NAMALWA (cell line): ENCODE data around the gene WDFY4.
"Not testable (repeated sequence)": the region's sequence is repeated elsewhere in the genome, so short reads cannot be mapped to it uniquely, and the experiment has no call there.

ENCODE experiments used
- DNase-seq: peaks from one replicate; pipeline ENCODE4 v3.0.0-alpha.2; 2015; ENCODE audit warnings: low spot score

Gene WDFY4, protein sequence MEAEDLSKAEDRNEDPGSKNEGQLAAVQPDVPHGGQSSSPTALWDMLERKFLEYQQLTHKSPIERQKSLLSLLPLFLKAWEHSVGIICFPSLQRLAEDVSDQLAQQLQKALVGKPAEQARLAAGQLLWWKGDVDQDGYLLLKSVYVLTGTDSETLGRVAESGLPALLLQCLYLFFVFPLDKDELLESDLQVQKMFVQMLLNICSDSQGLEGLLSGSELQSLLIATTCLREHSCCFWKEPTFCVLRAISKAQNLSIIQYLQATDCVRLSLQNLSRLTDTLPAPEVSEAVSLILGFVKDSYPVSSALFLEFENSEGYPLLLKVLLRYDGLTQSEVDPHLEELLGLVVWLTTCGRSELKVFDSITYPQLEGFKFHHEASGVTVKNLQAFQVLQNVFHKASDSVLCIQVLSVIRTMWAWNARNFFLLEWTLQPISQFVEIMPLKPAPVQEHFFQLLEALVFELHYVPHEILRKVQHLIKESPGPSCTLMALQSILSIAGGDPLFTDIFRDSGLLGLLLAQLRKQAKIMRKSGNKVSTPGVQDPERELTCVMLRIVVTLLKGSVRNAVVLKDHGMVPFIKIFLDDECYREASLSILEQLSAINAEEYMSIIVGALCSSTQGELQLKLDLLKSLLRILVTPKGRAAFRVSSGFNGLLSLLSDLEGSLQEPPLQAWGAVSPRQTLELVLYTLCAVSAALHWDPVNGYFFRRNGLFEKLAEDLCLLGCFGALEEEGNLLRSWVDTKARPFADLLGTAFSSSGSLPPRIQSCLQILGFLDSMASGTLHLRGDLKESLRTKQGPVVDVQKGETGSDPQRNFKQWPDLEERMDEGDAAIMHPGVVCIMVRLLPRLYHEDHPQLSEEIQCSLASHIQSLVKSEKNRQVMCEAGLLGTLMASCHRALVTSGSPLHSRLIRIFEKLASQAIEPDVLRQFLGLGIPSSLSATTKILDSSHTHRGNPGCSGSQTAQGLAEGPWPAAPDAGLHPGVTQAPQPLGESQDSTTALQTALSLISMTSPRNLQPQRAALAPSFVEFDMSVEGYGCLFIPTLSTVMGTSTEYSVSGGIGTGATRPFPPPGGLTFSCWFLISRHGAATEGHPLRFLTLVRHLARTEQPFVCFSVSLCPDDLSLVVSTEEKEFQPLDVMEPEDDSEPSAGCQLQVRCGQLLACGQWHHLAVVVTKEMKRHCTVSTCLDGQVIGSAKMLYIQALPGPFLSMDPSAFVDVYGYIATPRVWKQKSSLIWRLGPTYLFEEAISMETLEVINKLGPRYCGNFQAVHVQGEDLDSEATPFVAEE (N-terminal part only)

DNA sequence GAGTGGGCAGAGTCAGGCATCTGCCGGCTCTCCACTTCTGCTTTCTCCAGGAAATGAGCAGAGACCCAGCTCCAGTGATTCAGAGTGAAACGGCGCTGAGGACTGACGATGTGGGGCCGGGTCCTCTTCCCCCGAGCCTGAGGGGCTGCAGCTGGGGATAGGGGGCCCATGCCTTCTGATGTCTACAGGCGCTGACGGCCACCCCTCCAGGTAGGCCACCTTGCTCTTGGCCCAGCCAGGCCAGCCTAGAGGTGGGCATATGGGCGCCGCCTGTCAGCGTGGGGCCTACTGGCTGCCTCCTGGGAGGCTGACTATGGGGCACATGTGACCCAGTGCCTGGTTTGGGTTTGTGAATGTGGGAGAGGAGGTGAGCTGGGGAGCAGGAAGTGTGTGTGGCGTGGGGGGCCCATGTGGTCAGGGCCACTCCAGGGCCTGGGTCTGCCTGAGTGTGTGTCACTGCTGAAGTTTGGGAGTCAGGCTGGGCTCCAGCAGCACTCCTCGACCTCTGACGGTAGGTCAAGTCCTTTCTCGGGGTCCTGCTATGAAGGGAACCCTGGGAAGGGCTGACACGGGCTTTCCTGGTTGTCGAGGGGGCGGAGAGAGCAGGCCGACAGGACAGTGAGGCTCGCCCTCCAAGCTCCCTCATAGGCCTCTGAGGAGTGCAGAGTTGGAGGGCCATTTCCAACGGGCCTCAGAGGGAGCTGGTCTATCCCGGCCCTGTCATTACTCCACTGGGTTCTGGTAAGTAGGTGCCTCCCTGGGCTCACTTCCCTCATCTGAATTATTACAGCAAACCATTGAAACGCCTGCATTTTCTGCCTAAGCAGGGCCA is at the start of gene WDFY4:
Gene WDFY4, plus strand, starts transcription at position 82 of the 832 bp plus-strand sequence. CDS start 24,860 bp downstream, outside the sequence.
- DNase-seq = peak; percentile 88

DNA sequence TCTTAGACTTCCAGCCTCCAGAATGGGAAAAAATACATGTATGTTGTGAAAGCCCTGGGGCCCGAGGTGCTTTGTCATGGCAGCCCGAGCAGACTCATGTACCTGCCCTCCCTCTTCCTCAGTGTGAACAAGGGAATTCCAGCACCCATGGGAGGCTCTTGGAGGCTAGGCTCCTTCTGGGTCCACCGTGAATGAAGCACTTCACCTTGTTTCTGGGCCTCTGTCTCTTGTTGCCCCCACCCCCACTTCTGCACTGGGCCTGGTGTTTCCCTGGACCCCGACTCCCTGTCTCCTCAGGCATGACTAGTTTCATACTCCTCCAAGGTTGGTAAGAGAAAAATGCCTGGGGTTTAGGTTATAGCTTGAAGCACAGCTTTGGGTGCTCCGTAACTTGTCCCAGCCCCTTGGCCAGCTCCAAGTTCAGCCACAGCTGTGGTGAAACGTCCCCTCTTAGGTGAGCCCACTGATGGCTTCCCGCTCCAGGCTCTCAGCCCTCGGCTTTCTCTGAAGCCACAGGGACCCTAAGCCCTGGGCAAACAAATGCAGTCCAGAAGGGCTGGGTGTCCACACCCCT is 49.6 kb upstream of the WDFY4 start:
- DNase-seq = no peak

DNA sequence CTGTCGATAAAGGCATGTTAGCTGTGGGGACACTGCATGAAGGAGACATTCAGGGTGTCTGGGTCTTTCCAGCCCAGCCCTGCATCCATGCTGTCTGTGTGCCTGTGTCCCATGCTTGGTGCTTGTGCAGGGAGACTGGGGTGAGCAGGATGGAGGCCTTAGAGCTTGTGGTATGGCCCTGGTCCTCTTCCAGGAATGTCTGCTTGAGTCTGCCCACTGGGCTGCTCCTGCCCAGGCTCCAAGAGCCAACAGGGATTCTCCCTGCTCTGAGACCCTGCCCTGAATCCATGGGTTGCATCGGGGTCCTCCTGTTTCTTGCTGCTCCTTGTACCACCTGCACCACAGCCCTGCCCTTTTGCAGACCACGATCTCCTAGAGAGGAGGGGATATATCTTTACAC is 48.4 kb upstream of the WDFY4 start:
- no peak for DNase-seq

DNA sequence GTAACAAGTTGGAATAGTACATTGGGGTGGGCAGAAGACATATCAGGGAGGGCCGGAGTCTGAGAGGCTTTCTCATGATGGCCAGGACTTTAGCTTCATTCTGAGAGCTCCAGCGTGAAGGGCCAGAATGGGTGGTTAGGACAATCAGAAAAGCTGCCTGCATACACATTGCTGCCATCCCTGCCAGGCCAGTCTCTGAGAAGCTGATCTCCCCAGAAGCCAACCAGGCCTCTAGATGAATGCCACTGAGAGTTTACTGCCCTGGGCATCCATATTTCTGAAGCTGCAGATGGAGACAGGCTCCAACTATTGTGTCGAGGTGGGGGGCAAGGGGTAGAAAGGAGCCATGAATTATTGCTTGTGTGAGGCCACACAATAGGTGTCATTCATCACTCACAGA is 47.8 kb upstream of the WDFY4 start:
- no peak for DNase-seq

DNA sequence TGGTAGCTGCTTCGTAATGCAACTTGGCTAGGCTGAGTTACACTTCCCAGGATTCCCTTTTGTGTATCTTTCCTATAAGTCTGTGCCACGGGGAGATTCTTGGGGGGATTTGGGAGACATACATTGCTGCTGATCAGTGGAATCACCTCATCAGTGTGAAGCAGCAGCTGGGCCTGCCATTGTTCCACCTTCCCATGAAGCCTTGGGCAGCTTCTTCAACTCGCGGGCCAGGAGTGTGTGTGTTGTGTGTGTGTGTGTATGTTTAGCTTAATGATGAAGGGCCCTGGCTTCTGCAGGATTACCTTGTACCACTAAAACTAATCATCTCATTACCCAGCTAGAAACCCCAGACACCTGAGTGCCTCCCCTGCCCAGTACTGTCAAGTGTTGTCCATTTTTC is 46.5 kb upstream of the WDFY4 start:
- DNase-seq = no peak

DNA sequence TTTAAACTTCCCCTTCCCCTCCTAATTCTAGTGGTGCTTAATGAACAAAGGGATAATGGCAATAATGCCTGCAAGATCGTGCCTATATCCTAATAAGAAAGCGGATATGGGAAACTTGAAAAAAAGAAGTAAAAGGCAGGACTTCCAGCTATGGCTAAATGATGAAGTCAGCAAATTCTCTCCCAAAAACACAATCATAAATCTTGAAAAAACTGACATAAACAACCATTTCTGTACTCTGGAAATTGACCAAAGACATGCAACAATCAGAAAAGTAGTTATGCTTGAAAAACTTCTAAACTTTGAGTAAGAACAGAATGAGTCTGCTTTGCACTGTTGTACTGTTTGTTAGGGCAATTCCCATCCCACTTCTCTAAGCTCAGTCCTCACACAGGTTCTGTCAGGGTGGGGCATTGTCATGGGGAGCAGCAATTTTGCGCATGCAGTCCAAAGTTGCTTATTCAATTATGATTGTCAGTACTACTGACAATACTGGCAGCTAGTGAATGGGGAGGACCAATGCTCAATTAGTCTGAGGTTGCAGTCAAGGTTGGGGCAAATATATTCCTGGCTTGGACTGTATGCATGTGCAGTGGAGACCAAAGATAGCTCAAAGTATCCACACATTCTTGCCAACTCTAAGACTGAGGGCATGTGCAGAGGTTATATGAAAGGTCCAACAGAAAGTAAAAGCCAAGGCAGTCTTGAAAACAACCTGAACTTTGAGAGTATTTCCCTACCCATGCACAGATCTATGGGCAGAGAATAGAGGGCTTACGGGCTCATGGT is 45.7 kb upstream of the WDFY4 start:
- DNase-seq = no peak

DNA sequence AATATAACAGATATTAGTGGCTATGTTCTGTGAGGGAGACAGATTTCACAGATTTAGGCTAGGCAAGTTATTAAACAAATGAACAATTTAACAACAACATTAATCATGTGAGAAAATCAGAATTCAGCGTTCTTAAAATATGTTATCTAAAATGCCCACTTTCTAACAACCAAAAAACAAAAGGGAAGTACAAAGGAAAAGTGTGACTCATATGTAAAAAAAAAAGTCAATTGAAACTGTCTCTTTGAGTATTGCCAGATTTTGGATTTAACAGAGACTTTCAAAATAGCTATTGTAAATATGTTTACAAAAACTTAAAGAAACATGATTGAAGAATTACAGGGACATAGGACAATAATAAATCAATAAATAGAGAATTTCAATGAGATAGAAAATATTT is 45.0 kb upstream of the WDFY4 start:
- DNase-seq = no peak

DNA sequence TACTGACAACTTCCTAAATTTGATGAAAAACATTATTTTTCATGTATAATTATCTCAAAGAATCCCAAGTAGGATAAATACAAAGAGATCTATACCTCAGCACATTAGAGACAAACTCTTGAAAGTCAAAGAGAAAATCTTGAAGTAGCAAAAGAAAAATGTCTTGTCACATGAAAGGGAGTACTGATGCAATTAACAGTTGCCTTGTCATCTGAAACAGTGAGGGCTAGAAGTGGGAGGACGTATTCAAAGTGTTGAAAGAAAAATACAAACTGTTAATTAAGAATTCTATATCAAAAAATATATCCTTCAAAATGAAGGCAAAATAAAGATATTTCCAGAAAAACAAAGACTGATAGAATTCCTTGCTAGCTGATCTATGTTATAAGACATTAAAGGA is 44.3 kb upstream of the WDFY4 start:
- DNase-seq = no peak

DNA sequence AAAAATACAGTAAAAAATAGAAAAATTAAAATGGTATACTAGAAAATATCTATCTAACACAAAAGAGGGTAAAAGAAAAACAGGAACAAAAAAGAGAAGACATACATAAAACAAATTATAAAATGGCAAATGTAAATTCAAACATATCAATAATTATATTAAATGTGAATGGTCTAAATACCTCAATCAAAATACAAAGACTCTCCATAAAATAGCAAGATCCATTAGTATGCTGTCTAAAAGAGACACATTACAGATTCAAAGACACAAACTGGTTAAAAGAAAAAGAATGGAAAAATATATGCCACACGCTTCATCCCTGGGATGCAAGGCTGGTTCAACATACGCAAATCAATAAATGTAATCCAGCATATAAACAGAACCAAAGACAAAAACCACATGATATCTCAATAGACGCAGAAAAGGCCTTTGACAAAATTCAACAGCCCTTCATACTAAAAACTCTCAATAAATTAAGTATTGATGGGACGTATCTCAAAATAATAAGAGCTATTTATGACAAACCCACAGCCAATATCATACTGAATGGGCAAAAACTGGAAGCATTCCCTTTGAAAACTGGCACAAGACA is 43.5 kb upstream of the WDFY4 start:
- DNase-seq = not testable (repeated sequence)

DNA sequence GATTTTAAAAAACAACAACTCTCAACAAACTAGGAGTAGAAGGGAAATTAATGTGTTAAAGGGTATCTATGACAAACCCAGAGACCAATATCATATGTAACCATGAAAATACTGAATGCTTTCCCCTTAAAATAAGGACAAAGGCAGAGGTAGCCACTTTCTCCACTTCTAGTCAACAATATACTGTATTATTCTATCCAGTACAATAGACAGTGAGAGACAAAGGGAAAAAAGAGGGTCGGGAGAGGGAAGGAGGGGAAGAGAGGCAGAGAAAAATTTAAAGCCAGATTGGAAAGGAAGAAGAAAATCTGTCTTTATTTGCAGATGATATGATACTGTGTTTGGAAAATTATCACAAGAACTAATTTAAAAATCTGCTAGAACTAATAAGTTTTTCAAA is 39.1 kb upstream of the WDFY4 start:
- no peak for DNase-seq

DNA sequence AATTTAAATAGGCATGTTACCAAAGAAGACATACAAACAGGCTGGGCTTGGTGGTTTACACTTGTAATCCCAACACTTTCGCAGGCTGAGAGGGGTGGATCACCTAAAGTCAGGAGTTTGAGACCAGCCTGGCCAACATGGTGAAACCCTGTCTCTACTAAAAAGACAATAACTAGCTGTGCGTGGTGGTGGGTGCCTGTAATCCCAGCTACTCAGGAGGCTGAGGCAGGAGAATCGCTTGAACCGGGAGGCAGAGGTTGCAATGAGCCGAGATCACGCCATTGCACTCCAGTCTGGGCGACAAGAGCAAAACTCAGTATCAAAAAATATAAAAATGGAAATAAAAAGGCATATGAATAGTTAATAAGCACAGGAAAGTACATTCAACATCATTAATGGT is 37.6 kb upstream of the WDFY4 start:
- DNase-seq = not testable (repeated sequence)

DNA sequence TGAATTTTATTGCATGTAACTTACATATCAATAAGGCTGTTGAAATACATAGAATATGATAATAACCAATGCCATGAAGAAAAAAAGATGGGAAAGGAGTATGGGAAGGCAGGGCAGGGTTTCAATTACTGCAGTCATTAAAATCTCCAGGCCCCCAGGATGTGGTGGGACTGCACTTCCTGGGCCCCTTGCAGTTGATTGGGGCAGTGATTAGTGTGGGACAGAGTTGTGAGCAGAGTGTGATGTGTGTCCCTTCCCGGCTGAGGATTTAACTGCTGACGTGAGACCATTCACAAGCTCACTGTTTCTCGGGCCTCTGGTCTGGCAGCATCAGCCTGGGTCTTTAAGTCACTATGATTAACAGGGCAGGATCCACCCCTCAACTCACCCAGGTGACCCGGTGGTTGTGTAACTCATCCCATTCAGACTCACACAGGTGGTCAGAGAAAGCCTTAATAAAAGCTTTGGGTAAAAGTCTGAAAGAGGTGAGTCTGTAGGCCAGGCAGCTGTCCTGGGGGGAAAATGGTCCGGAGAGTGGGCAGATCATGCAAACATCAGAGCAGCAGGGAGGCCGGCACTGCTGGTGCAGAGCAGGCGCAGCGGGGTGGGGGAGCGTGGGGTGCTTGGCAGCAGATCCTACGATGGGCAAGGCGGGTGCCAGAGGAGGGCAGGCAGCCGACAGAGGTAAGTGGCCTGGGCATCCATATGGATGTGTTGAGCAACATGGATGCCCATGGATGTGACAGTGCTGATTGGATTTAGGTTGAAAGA is 36.3 kb upstream of the WDFY4 start:
- no peak for DNase-seq

DNA sequence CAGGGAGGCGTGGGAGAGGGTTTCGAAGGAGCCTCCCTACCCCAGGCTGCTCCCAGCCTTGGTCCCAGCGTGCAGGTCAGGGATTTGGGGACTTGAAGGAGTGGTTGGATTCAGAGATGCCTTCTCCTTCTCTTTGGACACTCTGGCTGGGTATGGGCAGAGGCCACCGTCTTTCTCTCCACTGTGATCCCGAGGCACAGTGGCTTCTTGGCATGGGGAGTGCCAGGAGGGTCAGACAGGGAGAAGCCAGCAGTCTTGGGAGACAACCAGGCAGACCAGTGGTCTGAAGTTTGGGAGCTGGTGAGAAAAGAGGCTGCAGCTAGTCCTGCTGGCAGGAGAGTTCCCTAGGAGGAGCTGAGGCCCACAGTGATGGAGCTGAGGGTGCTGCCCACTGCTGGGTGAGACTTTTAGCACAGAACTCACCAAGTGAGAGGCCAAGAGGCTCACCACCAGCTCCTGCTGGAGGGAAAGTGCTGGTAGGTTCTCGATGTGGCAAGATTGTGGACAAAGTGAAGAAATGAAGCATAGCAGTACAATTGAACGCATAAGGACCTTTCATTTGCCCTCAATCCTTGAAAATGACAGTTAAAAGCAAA is 35.2 kb upstream of the WDFY4 start:
- no peak for DNase-seq

DNA sequence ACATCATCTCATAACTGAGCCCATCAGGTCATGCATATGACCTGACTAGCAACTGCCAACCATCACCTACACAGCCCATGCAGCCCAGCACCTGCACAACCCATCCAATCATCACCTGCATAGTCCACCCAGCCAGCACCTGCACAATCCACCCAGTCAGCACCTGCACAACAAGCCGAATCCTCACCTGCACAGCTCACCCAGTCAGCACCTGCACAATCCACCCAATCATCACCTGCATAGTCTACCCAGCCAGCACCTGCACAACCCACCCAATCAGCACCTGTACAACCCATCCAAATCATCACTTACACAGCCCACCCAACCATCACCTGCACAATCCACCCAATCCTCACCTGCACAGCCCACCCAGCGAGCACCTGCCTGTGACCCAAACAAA is 33.4 kb upstream of the WDFY4 start:
- no peak for DNase-seq

DNA sequence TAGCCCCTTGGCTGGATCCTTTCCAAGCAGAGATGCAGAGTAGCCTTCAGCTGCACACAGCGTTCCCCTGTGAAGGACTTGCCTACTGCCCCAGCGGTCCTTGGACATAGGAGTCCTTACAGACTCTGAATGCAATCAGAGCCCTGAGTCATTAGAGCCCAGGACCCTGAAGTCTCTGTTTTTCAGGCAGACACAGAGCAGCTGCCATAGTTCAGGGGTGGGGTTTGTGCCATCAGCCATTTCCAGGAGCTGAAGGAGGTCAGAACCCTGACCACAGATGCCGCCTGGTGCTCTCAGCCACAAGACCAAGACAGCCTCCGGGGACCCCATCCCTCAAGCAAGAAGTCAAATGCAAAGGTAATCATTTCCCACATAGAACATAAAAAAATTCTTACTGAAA is 32.8 kb upstream of the WDFY4 start:
- no peak for DNase-seq

DNA sequence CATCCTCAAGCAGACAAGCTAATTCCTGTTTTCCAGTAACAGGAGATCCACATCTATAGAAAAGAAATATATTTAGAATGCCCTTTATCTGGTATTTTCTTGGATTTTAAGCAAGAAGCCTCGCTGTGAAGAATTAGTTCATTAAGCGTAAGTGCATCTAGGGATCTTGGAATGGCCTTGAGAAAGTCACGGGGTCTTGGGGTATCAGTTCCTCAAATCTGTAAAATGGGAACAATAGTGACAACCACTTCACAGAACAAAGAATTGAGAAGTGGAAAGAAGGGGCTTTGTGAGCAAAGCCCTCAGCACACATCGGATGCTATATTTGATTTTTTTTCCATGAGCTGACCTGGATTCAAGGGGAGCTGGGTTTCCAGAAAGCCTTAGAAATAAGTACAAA is 32.3 kb upstream of the WDFY4 start:
- no peak for DNase-seq

DNA sequence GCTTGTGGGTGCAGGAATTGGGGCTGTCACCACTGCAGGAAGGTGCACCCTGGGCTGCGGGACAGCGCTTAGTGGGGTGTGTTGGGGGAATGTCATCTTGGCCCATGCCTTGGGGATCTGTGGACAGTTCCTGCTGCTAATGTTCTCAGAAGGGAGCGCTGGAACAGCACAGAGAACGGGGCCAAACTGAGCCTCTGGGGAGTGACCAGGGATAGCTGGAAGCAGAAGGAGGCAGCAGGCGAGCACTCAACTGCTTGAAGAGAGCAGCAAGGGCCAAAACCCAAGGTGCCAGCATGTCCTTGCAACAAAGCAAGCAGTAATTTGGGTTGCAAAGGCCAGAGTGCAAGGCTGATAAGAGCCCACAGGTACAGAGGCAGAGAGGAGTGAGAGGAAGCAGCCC is 31.3 kb upstream of the WDFY4 start:
- DNase-seq = no peak

DNA sequence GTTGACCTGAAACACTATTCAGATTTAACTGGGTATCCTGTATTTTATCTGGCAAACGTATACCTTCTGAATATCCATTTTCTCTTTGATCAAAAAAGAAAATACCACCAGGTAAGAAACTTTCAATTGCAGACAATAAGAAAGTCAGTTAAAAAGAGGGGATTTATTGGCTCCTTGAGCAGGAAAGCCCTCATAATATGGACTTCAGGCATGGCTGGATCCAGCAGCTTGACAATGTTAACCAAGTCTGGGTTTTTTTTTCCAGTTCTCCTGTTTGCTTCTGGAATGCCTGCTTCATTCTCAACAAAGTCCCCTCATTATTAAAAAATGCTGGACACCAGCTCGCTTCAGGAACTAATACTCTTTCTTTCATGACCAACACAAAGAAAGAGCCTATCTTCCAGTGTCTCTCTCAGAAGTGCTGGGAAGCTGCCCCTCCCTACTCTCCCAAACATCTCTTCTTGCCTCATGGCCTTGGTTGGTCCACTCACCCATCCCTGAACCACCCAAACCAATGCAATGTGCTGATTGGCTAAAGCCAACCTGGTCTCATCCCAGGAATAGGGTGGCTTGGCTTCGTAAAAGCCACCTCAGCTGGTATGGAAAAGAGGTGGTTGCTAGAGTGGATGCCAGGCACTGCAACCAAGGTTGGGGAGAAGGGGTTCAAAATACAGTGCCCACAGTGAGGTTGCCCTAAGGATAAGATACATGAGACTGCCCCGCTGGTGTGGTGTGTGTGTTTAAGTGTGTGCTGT is 30.6 kb upstream of the WDFY4 start:
- no peak for DNase-seq
